ENCODE data around the gene CDC42BPG. TPM values are rescaled to one million over a fixed set of nuclear protein-coding genes. Genes with fewer than 3 reads are reported as not detected.

The CDC42BPG gene
- total RNA-seq, 4 donors from 2014 or later, result 0.33 to 0.46 (median 0.39) TPM; not detected in 1

GRCh38 chr11:64810271-64810890 lies 34.1 kb downstream of the CDC42BPG start, which contains the start of gene MEN1:
MEN1 (minus strand) TSS chr11:64810551; CDS start chr11:64810109, 442 bp downstream.
- Histone ChIP-seq H3K27ac (replicated peaks in 1 of 4) (peak within 1 kb of the TSS; percentile 69 to 86 (median 80)), H3K36me3 (peaks cover 3 to 25% (median 24%) of the 10 kb centered on the region in 4 donors), H3K27me3 (no peaks in the 10 kb centered on the region), H3K9me3 (no peaks in the 10 kb centered on the region), H3K4me1 (peaks cover 13 to 32% (median 19%) of the 10 kb centered on the region in 4 donors), H3K4me3 (peak within 1 kb of the TSS; percentile 62 to 95 (median 86))
- WGBS, result 0% methylated on average over 17 of the region's 46 CpGs
- peak; percentile 98 for DNase-seq (ENCODE audit: extremely low spot score)
- intact Hi-C loops (cut with DNase I), result no loop called here
- TF ChIP-seq, protein P1, sequence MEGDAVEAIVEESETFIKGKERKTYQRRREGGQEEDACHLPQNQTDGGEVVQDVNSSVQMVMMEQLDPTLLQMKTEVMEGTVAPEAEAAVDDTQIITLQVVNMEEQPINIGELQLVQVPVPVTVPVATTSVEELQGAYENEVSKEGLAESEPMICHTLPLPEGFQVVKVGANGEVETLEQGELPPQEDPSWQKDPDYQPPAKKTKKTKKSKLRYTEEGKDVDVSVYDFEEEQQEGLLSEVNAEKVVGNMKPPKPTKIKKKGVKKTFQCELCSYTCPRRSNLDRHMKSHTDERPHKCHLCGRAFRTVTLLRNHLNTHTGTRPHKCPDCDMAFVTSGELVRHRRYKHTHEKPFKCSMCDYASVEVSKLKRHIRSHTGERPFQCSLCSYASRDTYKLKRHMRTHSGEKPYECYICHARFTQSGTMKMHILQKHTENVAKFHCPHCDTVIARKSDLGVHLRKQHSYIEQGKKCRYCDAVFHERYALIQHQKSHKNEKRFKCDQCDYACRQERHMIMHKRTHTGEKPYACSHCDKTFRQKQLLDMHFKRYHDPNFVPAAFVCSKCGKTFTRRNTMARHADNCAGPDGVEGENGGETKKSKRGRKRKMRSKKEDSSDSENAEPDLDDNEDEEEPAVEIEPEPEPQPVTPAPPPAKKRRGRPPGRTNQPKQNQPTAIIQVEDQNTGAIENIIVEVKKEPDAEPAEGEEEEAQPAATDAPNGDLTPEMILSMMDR (IDR thresholded peaks at IDR 0.05), result peak in 1 of 3 experiments; percentile 42
- TF ChIP-seq POLR2AphosphoS5 (IDR thresholded peaks at IDR 0.05) (peak; percentile 90 to 96), POLR2A (IDR thresholded peaks at IDR 0.05; ENCODE audit: low read depth) (peak; percentile 54), EP300 (IDR thresholded peaks at IDR 0.05) (no peak)

DNA sequence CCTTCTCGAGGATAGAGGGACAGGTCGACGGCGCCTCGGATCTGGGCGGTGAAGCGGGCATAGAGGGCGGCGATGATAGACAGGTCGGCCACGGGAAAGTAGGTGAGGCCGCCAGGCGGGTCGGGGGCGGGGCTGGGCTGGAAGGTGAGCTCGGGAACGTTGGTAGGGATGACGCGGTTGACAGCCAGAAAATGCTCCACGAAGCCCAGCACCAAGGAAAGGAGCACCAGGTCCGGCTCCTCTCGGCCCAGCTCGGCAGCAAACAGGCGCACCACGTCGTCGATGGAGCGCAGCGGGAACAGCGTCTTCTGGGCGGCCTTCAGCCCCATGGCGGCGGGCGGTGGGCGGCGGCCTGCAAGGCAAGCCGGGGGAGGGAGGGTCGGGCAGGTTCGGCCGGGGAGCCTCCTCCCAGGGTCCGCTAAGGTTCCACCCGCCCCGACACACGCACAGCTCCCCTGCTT lies 34.6 kb downstream of the CDC42BPG start:
- WGBS, result 13% methylated on average over 22 of the region's 44 CpGs
- peaks cover 5 to 31% (median 29%) of the 10 kb centered on the region in 4 donors for H3K36me3 ChIP-seq
- H3K9me3 ChIP-seq, result no peaks in the 10 kb centered on the region
- peak overlapping the region; percentile 69 to 86 (median 80) for H3K27ac ChIP-seq (replicated peaks in 1 of 4)
- peak overlapping the region; percentile 62 to 95 (median 86) for H3K4me3 ChIP-seq
- no peak for TF ChIP-seq POLR2A (IDR thresholded peaks at IDR 0.05; ENCODE audit: low read depth)
- TF ChIP-seq EP300 (IDR thresholded peaks at IDR 0.05), result no peak
- no peak for TF ChIP-seq POLR2AphosphoS5 (IDR thresholded peaks at IDR 0.05)
- TF ChIP-seq, protein P1 (IDR thresholded peaks at IDR 0.05), result no peak
- DNase-seq (ENCODE audit: extremely low spot score), result no peak
- H3K27me3 ChIP-seq, result no peaks in the 10 kb centered on the region
- intact Hi-C loops (cut with DNase I), result no loop called here
- H3K4me1 ChIP-seq, result peaks cover 13 to 32% (median 19%) of the 10 kb centered on the region in 4 donors

DNA sequence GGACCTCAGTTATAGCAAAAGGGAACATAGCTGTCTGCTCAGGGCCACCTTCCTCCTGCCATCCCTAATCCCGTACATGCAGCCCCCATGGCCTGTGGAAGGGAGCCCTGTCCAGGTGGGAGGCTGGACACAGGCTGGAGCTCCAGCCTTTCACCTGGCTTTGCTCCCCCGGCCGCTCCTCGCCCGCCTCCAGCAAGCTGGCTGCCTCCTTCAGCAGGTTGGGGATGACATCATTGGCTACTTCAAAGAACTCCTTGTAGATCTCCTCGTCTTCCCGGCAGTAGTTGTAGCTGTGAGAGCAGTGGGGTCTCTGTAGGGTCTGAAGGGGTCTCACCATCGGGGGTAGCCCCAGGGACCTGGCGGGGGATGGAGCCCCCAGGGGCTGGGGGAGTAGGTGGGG lies 39.0 kb downstream of the CDC42BPG start:
- Histone ChIP-seq H3K4me1 (peaks cover 29 to 61% (median 50%) of the 10 kb centered on the region in 4 donors), H3K27ac (replicated peaks in 1 of 4) (no peak overlapping the region), H3K36me3 (peaks cover 12 to 43% (median 37%) of the 10 kb centered on the region in 4 donors), H3K9me3 (no peaks in the 10 kb centered on the region), H3K27me3 (no peaks in the 10 kb centered on the region), H3K4me3 (no peak overlapping the region)
- WGBS, result 82% methylated on average over 5 of the region's 9 CpGs
- TF ChIP-seq POLR2A (IDR thresholded peaks at IDR 0.05; ENCODE audit: low read depth) (no peak), POLR2AphosphoS5 (IDR thresholded peaks at IDR 0.05) (no peak), EP300 (IDR thresholded peaks at IDR 0.05) (no peak)
- TF ChIP-seq, protein P1 (IDR thresholded peaks at IDR 0.05), result no peak
- intact Hi-C loops (cut with DNase I), result no loop called here
- DNase-seq (ENCODE audit: extremely low spot score), result no peak

GRCh38 chr11:64804346-64805210 lies 39.9 kb downstream of the CDC42BPG start:
- H3K4me1 ChIP-seq, result peaks cover 26 to 55% (median 47%) of the 10 kb centered on the region in 4 donors
- WGBS, result 92% methylated on average over 29 of the region's 41 CpGs
- H3K9me3 ChIP-seq, result no peaks in the 10 kb centered on the region
- H3K27ac ChIP-seq (replicated peaks in 1 of 4), result peak overlapping the region; percentile 85 to 93 (median 88)
- no peaks in the 10 kb centered on the region for H3K27me3 ChIP-seq
- peak overlapping the region in 1 of 4 donors; percentile 77 for H3K4me3 ChIP-seq
- TF ChIP-seq, protein P1 (IDR thresholded peaks at IDR 0.05), result no peak
- TF ChIP-seq POLR2AphosphoS5 (IDR thresholded peaks at IDR 0.05) (no peak), EP300 (IDR thresholded peaks at IDR 0.05) (no peak), POLR2A (IDR thresholded peaks at IDR 0.05; ENCODE audit: low read depth) (no peak)
- peaks cover 12 to 52% (median 42%) of the 10 kb centered on the region in 4 donors for H3K36me3 ChIP-seq
- intact Hi-C loops (cut with DNase I), result no loop called here
- DNase-seq (ENCODE audit: extremely low spot score), result no peak

Measured in esophagus muscularis mucosa (tissue), 4 donors.